ENCODE data around the gene MLLT6.

The MLLT6 gene

DNA sequence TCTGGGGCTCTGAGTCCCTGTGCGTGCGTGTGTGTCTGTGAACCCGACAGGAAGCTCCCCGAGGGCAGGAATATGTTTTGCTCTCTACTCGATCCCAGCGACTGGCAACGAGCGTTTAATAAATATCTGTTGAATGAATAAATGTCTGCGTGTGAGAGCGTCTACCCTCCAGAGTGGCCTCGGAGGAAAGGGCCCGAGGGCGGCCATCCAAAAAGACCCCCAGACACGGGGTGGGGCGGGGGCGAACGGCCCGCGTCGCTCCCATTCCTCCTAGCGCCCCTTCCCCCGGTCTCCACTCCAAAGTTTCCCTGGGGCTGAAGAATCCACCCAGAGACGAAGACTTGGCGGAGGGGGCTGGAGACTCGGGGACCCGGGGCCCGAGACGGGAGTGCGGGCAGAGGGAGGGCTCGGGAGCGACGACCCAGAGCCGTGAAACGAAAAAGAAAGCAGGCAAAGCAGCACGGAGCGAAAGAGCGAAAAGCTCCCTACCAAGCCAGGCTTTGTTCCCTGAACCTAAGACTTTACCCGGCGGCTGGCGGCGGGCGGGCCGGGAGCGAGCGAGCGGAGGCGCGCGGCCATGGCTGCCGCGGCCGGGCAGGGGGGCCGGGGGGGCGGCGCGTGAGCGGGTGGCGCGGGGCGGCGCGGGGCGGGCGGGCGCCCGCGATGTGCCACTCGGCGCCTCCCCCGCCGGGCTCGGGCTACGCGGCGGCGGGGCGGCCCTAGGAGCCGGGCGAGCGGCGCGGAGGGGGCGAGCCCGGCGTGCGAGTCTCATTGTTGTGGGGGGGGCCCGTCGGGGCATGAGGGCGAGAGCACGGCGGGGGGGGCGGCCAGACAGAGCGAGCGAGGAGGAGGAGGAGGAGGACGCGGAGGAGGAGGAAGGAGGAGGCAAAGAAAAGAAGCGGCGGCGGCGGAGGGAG is at the start of gene MLLT6:
TSS of gene MLLT6 (plus strand) at position 668 of the 917 bp plus-strand sequence. CDS start 360 bp downstream, outside the sequence.
- DNase-seq = no peak

DNA sequence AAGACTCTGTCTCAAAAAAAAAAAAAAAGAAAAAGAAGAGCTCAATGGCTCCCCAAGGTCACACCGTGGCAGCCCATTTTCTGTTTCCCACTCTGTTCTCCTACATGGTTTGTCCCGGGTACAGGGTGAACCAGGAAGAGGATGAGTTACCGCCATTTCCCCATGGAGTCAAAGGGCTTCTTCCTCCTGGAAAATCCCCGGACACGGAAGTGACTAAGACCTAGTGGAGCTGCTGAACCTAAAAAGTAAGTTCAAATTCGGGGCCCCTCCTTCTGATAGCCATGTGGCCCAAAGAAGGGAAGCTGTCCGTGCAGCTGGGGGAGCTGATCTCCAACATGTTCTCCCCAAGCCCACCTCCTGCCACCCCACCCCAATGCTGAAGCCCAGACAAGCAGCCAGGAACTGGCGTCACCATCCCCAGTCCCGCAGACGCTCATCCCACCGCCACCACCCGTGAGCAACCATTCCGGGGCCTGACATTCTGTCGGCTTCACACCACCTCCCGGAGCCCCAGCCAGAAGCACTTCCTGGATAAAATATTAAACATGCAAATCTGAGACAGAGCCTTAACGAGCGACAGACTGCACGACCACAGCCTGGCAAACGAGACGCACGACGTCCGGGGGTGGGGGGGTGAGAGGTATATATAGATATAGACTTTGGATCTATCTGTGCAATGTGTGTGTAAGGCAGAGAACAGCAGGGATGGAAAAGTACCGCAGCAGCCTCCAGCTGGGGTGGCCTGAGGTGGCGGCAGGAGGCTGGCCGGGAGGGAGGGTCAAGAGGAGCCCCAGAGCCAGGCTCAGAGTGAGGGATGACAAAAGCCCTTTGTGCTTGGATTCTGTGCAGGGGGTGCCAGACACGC is 47.9 kb upstream of the MLLT6 start:
- no peak for DNase-seq

DNA sequence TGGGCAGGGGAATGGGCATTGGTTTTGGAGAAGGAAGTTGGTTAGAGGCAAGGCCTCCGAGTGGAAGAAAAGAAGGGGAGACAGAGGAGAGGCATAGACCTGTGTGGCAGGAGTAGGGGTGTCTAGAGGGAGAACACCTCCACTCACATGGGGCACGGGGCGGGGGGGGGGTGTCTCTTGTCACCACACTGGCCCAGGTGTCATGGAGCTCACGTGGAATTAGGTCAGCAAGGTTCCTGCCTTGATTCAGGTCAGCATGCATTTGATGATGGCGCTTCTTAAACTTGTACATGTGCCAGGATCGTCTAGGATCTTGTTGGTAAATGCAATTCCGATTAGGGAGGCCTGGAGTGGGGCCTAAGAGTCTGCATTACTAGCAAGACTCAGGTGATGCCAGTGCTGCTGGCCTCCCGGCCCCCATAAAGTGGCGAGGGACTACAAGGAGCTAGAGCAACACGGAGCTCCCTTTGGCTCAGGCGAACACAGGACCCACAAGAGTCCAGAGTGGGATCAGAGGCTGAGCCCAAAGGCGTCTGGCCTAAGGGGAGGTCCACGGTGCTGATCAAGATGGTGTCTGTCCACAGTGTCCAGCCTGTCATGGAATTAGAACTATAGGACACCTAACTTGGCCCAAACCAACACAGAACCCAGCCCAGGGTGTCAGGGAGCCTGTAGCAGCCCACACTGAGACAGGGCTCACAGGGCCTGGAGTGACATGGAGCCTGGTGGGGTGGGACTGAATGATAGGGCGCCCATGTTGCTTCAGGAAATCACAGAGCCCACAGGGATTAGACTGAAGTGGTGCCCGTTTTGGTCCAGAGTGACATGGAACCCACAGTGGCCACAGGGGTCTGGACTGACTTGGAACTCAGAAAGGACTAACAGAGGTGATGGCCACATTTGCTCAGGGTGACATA is 47.0 kb upstream of the MLLT6 start:
- no peak for DNase-seq

DNA sequence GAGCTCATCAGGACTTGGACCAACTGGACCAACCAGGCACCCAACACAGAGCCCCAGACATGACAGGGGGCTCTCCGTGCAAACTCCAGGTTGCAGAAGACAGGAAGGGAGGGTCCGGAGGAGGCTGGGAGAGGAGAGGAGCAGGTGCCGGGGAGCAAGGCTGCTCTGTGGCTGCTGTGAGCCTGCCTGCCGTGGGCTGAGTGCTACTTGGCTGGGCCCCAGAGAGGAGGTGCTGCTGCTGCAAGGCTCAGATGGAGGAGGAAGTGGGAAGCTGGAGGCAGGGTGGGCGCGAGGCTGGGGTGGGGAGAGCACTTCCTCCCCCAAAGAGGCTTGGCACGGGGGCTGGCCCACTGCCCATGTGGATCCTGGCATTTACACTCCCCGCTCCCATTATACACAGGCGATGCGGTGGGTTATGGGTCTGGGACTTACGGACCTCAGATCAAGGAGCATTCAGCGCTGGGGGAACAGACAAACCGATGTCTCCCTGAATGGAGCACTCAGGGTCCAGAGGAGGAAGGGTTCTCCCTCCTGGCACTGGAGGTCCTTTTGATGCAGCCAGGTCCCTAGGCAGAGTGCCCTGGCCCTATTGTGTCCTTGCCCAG is 46.2 kb upstream of the MLLT6 start:
- no peak for DNase-seq

DNA sequence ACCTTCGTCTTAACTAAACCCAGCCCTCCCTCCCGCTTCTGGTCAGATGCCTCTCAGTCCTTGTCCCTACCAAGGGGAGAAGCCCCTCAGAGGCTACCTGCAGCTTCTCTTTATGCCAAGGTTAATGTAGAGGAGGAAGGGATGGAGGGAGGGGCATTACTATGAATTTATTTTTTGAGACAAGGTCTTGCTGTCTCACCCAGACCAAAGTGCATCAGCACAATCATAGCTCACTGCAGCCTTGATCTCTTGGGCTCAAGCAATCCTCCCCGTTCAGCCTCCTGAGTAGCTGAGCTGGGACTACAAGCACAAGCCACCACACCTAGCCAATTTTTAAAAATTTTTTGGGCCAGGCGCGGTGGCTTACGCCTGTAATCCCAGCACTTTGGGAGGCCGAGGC is 45.7 kb upstream of the MLLT6 start:
- no peak for DNase-seq

DNA sequence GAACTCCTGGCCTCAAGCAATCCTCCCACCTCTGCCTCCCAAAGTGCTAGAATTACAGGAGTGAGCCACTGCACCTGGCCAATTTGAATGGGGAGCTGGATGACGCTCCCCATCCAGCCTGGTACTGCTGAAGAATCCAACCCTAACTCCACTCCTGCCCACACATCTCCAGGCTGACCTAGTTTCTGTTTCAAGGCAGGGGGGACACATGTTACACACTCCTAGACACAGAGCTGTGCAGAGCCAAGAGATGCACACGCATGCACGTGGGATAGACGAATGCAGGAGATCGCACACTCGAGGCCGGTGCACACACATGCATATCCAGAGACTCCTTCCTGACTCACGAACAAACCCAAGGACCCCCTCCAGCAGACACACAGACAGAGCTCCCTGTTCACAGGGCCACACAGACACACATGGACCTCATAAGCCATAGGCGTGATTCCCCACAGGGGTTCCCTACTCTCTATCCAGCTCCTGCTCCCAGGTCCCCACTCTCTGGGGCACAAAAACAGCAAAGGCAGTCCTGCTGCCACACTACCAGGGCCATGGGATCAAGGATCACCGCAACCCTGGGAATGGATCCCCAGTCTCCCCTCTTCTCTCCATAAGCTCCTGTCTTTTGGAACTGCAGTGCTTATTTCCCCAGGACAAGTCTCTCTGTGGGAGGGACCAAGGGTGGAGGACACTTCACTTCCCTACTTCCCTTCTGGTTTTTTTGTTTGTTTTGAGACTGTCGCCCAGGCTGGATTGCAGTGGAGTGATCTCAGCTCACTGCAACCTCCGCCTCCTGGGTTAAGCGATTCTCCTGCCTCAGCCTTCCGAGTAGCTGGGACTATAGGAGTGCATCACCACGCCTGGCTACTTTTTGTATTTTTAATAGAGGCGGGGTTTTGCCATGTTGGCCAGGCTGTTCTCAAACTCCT is 44.7 kb upstream of the MLLT6 start:
- DNase-seq = no peak

DNA sequence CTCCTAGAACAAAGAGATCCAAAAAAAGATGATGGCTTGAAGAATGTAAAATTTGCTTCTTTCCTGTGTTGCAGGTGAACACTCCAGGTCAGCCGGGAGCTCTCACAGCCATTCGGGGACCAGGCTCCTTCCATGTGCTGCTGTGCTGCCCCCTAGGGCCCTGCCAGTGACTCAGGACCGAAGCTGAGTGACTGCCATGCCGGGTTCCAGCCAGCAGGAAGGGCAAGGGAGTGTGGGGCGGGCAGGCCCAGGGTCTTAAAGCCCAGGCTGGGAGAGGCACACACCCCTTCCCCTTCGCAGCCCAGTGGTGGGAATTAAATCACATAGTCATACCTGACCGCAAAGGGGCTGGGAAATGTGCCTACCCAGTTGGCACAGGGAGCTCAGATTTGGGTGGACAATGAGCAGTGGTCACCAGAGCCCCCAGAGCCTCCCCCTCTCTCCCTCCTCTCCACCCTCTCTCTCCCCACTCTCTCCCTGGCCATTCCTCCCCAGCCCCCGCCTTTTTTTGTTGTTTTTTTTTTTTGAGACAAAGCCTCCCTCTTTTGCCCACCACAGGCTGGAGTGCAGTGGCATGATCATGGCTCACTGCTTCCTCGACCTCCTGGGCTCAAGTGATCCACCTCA is 41.8 kb upstream of the MLLT6 start:
- DNase-seq = no peak

DNA sequence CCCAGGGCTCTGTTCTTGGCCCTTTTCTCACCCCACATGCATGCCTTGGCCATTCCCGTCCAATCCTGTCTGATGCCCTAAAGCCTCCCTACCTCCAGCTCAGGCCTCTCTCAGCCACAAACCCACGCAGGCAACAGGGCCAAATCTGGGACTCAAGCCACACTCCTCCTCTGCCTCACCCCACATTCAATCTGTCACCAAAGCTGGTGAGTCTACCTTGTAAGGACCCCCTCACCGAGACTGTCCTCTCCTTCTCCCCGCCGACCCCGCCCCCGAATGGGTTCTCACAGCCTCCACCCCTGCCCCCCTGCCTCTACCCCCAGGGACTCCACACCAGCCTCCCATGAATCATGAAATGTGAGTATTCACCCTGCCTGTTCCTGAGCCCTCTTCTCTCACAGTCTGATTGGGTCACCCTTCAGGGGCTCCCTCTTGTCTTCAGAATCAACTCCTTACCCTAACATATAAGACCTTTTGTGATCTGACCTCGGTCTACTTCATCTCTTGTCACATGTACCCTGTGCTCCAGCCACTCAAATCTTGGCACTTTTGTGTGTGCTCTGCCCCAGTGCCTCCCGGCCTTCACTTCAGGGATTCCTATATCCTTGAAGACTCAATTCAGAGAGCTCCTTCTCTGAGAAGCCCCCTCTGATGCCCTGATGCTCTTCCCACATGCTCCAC is 41.0 kb upstream of the MLLT6 start:
- DNase-seq = no peak

DNA sequence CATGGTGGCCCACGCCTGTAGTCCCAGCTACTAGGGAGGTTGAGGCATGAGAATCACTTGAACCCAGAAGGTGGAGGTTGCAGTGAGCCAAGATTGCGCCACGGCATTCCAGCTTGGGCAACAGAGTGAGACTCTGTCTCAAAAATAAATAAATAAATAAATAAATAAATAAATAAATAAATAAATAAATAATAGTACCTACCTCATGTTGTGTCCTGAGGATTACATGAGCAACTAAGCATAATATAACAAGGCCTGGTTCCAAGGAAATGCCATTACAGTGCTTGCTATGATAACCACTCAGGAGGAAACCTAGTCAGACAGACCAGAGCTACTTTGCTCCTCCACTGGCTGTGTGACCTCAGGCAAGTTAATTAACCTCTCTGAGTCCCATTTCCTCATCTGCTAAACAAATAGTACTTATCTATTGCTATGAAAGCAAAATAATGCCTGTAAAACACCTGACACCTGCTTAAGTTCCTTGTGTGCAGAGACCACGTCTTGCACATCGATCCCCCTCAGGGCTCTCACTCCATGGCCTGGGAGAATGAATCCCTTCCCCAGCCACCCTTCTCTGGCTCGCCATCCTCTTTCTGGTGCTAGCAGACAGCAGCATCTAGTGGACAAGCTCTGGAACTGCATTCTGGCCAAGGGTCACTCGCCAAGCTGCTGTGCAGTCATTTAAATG is 37.8 kb upstream of the MLLT6 start:
- DNase-seq = no peak

DNA sequence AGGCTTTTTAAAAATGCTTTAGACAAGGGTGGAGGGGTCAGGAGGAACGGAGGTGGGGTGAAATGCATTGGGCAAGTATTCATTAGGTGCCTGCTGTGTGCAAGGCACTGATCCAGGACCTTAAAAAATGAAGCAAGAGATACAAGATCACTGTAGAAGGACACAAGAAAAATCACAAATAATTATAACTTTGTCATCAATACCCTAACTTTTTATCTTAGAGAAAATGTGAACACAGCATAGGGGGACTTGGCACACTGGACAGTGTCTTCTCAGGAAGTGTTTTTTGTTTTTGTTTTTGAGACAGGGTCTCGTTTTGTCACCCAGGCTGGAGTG is 37.3 kb upstream of the MLLT6 start:
- DNase-seq = no peak

DNA sequence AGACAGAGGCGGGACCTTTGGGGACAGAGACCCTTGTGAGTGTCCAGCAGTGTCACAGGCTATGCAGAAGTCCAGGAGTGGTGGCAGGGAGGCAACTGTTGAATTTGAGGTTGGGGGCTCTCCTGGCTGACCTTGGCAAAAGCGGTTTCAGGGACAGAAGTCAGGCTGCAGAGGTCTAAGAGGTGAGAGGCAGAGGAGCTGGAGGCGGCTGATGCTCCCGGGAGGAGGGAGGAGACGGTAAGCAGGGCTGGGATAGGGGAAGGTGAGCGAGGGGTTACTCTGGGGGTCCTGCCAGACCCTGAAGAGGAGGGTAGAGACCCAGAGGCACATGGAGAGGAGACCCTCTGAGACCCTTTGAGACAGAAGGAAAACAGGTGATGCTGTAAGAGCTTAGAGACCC is 35.6 kb upstream of the MLLT6 start:
- no peak for DNase-seq

DNA sequence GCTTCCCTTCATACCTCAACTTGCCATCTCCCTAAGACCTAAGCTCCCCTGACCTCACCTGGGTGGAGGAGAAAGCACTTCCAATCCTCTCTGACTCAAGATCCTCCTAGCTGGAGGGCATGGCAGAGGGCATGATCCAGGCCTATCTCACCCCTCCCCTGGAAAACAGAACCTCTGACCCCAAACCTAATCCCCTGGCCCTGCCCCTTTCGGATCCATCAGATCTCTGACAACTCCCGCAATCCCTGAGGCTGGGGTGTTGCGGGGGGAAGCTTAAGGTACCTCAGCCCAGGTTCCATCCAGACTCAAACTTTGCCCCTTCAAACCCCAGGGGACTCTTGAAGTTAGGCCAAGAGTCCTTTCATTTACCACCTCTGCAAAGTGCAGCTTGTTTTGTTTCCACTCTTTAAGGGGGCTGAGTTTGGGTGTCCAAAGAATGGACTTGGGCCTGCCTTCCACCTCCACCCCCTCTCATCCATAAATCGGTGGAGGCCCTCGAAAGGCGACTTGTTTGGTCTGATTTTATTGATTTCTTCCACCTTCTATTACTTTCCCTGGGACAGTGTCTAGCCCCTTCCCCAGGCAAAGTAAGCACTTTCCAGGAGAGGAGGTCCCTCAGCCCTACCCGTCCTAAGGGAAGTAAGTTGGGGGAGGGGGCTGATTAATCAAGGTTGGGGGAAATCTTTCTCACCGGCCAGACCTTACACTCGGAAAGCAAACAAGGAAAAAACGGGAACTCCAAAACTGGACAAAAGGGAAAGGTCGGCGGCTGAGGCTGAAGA is 32.9 kb upstream of the MLLT6 start:
- no peak for DNase-seq

DNA sequence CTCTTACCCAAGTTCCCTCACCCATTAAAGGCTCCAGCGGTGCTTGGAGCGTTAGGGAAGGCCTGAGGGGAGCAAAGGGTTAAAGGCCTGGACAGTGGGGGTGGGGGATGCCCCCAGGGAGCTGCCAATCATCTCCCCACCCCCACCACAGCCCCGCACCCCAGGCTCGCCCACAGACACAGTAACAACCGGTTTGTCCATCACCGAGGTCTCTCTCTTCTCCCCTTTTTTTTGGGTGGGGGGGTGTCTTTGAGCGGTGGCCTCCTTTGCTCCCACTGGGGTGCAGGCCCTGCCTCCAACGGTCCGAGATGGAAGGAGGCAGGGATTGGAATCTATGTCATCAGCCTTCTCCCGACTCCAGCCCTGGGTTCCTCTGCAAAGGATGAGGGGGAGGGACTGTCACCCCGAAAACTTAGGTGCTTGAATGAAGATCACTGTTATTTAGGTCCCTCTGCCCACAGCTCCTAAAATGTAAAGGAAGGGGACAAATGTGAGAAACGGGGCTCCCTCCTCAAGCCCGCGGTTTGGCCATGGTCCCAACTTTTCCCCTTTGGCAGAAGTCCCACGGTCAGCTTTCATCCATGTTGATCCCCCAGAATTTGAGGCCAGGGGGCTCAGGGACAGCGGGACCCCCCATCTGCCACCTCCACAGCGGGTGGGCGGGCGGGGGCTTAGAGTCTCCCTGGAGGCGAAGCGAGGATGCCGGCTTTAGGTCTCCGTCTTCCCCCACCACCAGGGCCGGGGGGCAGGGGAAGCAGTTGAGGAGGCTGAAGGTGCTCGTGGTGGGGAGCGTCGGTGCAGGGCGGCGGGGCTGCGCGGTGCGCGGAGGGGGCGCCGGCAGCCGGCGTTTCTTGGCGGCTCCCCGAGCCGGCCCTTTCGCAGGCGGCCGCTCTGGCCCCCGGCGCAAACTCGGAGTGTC is 32.0 kb upstream of the MLLT6 start:
- DNase-seq = no peak

DNA sequence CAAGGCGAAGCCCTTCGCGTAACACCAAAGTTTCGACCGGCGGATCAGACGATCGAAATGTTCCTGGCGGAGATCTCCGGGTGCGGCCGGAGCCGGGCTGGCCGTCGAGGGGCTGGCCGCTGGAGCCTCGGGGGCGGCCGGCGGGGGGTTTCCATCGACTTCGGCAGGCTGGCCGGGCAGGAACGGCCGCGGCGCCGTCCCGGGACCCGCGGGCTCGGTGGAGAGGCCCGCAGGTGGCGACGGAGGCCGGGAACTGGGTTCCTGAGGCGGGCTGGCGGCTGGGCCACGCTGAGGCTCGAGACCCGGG is 31.4 kb upstream of the MLLT6 start:
- DNase-seq = no peak

DNA sequence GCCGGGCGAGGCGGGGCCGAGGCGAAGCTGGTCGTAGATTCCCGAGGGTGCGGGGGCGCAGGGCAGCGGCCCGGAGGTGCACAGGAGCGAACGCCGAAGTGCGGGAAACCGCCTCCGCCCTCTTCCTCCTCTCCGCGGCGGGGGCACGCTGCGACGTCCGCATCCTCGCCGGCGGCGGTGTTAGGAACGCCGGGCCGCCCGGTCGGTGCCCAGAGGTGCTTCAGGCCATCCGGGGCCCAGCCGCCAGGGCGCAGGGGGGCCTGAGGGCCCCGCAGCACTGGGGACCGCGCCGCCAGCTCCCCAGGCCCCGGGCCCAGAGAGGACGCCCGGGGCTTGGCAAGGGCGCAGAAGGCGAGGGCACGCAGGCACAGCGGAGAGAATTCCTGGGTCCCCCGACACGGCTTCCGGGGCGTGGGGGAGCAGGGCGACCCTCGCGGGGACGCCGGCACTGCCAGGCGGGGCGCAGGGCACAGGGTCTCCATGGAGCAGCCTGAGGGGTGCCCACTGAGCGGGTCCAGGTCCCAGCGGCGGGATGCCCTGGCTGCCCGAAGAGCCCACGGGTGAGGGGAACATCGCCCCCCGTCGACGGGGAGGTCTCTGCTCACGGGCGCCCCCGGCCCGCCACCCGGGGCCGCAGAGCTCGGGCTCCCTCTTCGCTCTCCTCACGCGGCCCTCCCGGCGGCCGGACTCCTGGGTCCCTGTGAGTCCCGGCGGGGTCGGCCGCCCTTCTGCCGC is 30.9 kb upstream of the MLLT6 start:
- no peak for DNase-seq

DNA sequence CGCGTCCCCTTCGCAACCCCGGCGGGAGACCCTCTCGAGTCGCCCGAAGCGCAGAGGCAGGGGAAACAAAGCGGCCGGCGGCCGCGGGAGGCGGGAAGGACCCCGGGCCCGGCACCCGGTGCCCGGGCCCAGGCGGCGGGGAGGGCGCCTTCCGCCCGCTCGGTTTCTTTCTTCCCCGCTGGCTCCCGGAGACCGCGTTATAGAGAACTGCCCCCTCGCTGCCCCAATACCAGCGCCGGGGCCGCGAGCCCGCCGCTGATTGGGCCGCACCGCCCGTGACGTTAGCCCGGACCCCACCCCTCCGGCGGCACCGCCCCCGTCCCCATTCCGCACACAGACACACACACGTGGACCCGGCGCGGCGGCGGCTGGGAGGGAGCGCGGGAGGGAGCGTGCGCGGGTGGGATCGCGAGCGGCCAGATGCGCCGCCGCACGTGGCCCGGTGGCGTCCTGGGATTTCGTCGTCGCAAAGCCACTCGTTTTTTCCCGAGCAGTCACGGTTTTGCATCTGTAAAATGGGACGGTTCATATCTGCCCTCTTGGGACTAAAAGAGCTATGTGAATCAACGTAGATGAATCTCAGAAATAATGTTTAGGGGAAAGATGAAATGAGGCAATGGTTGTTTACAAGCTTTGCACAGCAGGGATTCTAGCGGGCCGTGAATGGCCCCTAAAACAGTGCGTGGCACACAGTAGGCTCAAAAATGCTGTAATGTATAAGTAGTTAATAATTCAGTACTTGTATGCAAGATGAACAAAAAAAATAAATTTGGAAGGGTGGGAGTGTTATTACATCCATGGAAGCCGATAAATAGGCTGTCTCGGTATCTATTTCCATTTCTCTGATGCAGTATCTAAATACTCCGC is 30.1 kb upstream of the MLLT6 start, which contains the start of gene EPOP:
TSS of gene EPOP (minus strand) at position 209 of the 867 bp plus-strand sequence. CDS start 462 bp downstream, outside the sequence.
- DNase-seq = no peak

All from cortex of kidney (tissue), 1 donor.